Loucy (cell line): ENCODE data around the gene CCDC91.

ENCODE experiments used
- H2AFZ ChIP-seq: fragments of 200-600 bp; sonication (generic); 2 replicates; pipeline ENCODE4 v1.6.0; 2016; ENCODE audit warnings: antibody characterized with exemption, mild to moderate bottlenecking, low read length, moderate library complexity
- H3F3A ChIP-seq: fragments of 200-600 bp; 2 replicates; pipeline ENCODE4 v1.6.0; 2016; ENCODE audit warnings: antibody characterized with exemption, low read depth, mild to moderate bottlenecking
- H3K27me3 ChIP-seq: fragments of 200-600 bp; sonication (generic); 2 replicates; pipeline ENCODE4 v1.6.1; 2014; ENCODE audit warnings: low read length, mild to moderate bottlenecking; ENCODE audit not compliant: insufficient read depth, poor library complexity, severe bottlenecking
- H3K36me3 ChIP-seq: fragments of 200-600 bp; sonication (generic); 2 replicates; pipeline ENCODE4 v1.6.1; 2016; ENCODE audit warnings: low read length; ENCODE audit not compliant: insufficient read depth
- H3K4me1 ChIP-seq: fragments of 200-600 bp; sonication (generic); 2 replicates; pipeline ENCODE4 v1.5.1; 2014; ENCODE audit warnings: low read length, mild to moderate bottlenecking; ENCODE audit not compliant: insufficient read depth, poor library complexity, severe bottlenecking
- H3K4me2 ChIP-seq: fragments of 200-600 bp; sonication (generic); 2 replicates; pipeline ENCODE4 v1.6.0; 2014; ENCODE audit warnings: antibody characterized with exemption, low read length, low read depth, mild to moderate bottlenecking; ENCODE audit not compliant: poor library complexity, severe bottlenecking
- H3K4me3 ChIP-seq: fragments of 200-600 bp; sonication (generic); 2 replicates; pipeline ENCODE4 v1.5.1; 2014; ENCODE audit warnings: low read length, mild to moderate bottlenecking, mixed read lengths; ENCODE audit not compliant: poor library complexity, severe bottlenecking
- H3K79me2 ChIP-seq: fragments of 200-600 bp; sonication (generic); 2 replicates; pipeline ENCODE4 v1.6.1; 2014; ENCODE audit warnings: low read length; ENCODE audit not compliant: insufficient read depth
- H3K9ac ChIP-seq: fragments of 200-600 bp; sonication (generic); 2 replicates; pipeline ENCODE4 v1.6.0; 2014; ENCODE audit warnings: mild to moderate bottlenecking, low read depth, low read length, moderate library complexity; ENCODE audit not compliant: poor library complexity, severe bottlenecking
- H3K9me2 ChIP-seq: fragments of 200-600 bp; sonication (generic); replicated peaks from 2 replicates; pipeline ENCODE4 v1.6.1; 2016; ENCODE audit warnings: low read depth, low read length, mixed read lengths
- H3K9me3 ChIP-seq: fragments of 200-600 bp; sonication (generic); 2 replicates; pipeline ENCODE4 v1.6.1; 2014; ENCODE audit warnings: mild to moderate bottlenecking, antibody characterized with exemption, low read length, low read depth; ENCODE audit not compliant: insufficient read depth
- H4K20me1 ChIP-seq: fragments of 200-600 bp; sonication (generic); 2 replicates; pipeline ENCODE4 v1.6.0; 2014; ENCODE audit warnings: antibody characterized with exemption, low read length, mild to moderate bottlenecking; ENCODE audit not compliant: insufficient read depth, poor library complexity, severe bottlenecking
- CTCF ChIP-seq: fragments of 200-600 bp; sonication (generic); conservative IDR thresholded peaks from 2 replicates; pipeline ENCODE4 v1.5.1; 2014; ENCODE audit warnings: mild to moderate bottlenecking, antibody characterized with exemption, low read length
- EZH2phosphoT487 ChIP-seq: fragments of 200-600 bp; IDR thresholded peaks from 2 replicates; pipeline ENCODE4 v1.6.1; 2018; ENCODE audit warnings: antibody characterized with exemption, mild to moderate bottlenecking, moderate library complexity, borderline replicate concordance

The CCDC91 gene

GRCh38 chr12:28456934-28457710 is 266.9 kb downstream of the CCDC91 start:
- H3K4me3 ChIP-seq, result no peak overlapping the region
- H3K36me3 ChIP-seq, result peaks cover 22% of the 10 kb centered on the region; the same call in 1 of the 2 replicates
- H3K9ac ChIP-seq, result no peak overlapping the region
- H3K4me2 ChIP-seq, result no peak overlapping the region
- no peaks in the 10 kb centered on the region for H3K9me2 ChIP-seq
- H4K20me1 ChIP-seq, result no peaks in the 10 kb centered on the region
- H3K9me3 ChIP-seq, result no peaks in the 10 kb centered on the region
- no peak for TF ChIP-seq CTCF
- TF ChIP-seq EZH2phosphoT487, result no peak
- H2AFZ ChIP-seq, result no peak overlapping the region
- no peaks in the 10 kb centered on the region for H3F3A ChIP-seq
- peaks cover 9% of the 10 kb centered on the region for H3K4me1 ChIP-seq
- no peaks in the 10 kb centered on the region for H3K27me3 ChIP-seq
- H3K79me2 ChIP-seq, result no peaks in the 10 kb centered on the region

- Histone ChIP-seq H4K20me1 (no peaks in the 10 kb centered on the region), H3K4me3 (no peak overlapping the region), H3K4me1 (peaks cover 9% of the 10 kb centered on the region)
These were observed 267.5 kb downstream of the CCDC91 start for GRCh38 chr12:28457785-28458184.

GRCh38 chr12:28459481-28459880 is 269.2 kb downstream of the CCDC91 start:
- Histone ChIP-seq H3K36me3 (peaks cover 19% of the 10 kb centered on the region; the same call in 1 of the 2 replicates), H3F3A (no peaks in the 10 kb centered on the region), H4K20me1 (no peaks in the 10 kb centered on the region), H3K4me1 (peaks cover 9% of the 10 kb centered on the region), H3K27me3 (no peaks in the 10 kb centered on the region), H3K4me3 (no peak overlapping the region), H3K9ac (no peak overlapping the region), H3K9me2 (no peaks in the 10 kb centered on the region), H3K9me3 (no peaks in the 10 kb centered on the region), H3K79me2 (no peaks in the 10 kb centered on the region), H2AFZ (no peak overlapping the region), H3K4me2 (no peak overlapping the region)
- no peak for TF ChIP-seq CTCF
- TF ChIP-seq EZH2phosphoT487, result no peak

More at GRCh38 chr12:28457785-28458184, 267.5 kb downstream of the CCDC91 start:
- H3K79me2 ChIP-seq, result no peaks in the 10 kb centered on the region
- no peak overlapping the region for H3K9ac ChIP-seq
- no peak overlapping the region for H3K4me2 ChIP-seq
- TF ChIP-seq EZH2phosphoT487 (no peak), CTCF (no peak)
- no peak overlapping the region for H2AFZ ChIP-seq
- no peaks in the 10 kb centered on the region for H3K9me2 ChIP-seq
- H3K36me3 ChIP-seq, result peaks cover 19% of the 10 kb centered on the region; the same call in 1 of the 2 replicates
- no peaks in the 10 kb centered on the region for H3F3A ChIP-seq
- no peaks in the 10 kb centered on the region for H3K9me3 ChIP-seq
- H3K27me3 ChIP-seq, result no peaks in the 10 kb centered on the region
